GM19025 (cell line): ENCODE measurements around the gene TARS3.
"Not testable (repeated sequence)": the region's sequence is repeated elsewhere in the genome, so short reads cannot be mapped to it uniquely, and the experiment has no call there.

ENCODE experiments used
- ATAC-seq: cut with Tn5 transposase; IDR thresholded peaks from one replicate; pipeline ENCODE4 v1.9.1; 2021; ENCODE audit warnings: mild to moderate bottlenecking, low read depth, moderate library complexity; ENCODE audit not compliant: unreplicated experiment

Gene TARS3

GRCh38 chr15:101633356-101633755 is 90.9 kb downstream of the TARS3 start:
- ATAC-seq, result no peak

GRCh38 chr15:101626729-101627128 is 97.5 kb downstream of the TARS3 start:
- ATAC-seq, result not testable (repeated sequence)

- no peak for ATAC-seq
These were observed 98.3 kb downstream of the TARS3 start for GRCh38 chr15:101625980-101626379.

GRCh38 chr15:101625184-101625583 is 99.1 kb downstream of the TARS3 start:
- no peak for ATAC-seq

GRCh38 chr15:101623367-101624304 is 100.6 kb downstream of the TARS3 start:
- ATAC-seq, result no peak

- no peak for ATAC-seq
These were observed 102.3 kb downstream of the TARS3 start for GRCh38 chr15:101621961-101622360.

- ATAC-seq, result no peak
These were observed 103.6 kb downstream of the TARS3 start for GRCh38 chr15:101620671-101621070.

- no peak for ATAC-seq
These were observed 104.7 kb downstream of the TARS3 start for GRCh38 chr15:101619615-101619865.

GRCh38 chr15:101618851-101619614 is 105.2 kb downstream of the TARS3 start:
- no peak for ATAC-seq

GRCh38 chr15:101618076-101618475 is 106.2 kb downstream of the TARS3 start:
- ATAC-seq, result no peak

- no peak for ATAC-seq
These were observed 106.8 kb downstream of the TARS3 start for GRCh38 chr15:101617390-101617965.

GRCh38 chr15:101615986-101616848 is 108.1 kb downstream of the TARS3 start:
- ATAC-seq, result no peak

- no peak for ATAC-seq
These were observed 108.8 kb downstream of the TARS3 start for GRCh38 chr15:101615414-101615985.

GRCh38 chr15:101614761-101615160 is 109.5 kb downstream of the TARS3 start:
- no peak for ATAC-seq

- no peak for ATAC-seq
These were observed 110.2 kb downstream of the TARS3 start for GRCh38 chr15:101614001-101614585.

GRCh38 chr15:101613130-101614000 is 110.9 kb downstream of the TARS3 start:
- no peak for ATAC-seq

GRCh38 chr15:101612676-101613075 is 111.6 kb downstream of the TARS3 start:
- ATAC-seq, result no peak

- no peak for ATAC-seq
These were observed 112.5 kb downstream of the TARS3 start for GRCh38 chr15:101611580-101612299.
